B cell (primary cell): Measurements from ENCODE around the gene AUTS2. TPM values are rescaled to one million over a fixed set of nuclear protein-coding genes. Genes with fewer than 3 reads are reported as not detected.

Source experiments
- ATAC-seq: fragments of 200-7000 bp; cut with Tn5 transposase; one replicate; pipeline ENCODE4 v1.10.0; 2021; ENCODE audit warnings: low read depth, mild to moderate bottlenecking, moderate number of reproducible peaks, moderate library complexity
- CTCF ChIA-PET: fragments of 350-600 bp; sonication (Branson Sonifier 250); formaldehyde crosslinking; loops from one replicate; lab custom pipeline; 2021; ENCODE audit warnings: antibody characterized with exemption, inconsistent platforms; lab: Charles Lee
- POLR2A ChIA-PET: fragments of 350-600 bp; sonication (Branson Sonifier 250); formaldehyde crosslinking; loops from one replicate; lab custom pipeline; 2021; ENCODE audit warnings: antibody characterized with exemption; lab: Charles Lee
- DNase-seq: peaks from one replicate; pipeline ENCODE4 v3.0.0; 2013
- H2AFZ ChIP-seq: 2 replicates; pipeline ENCODE4 v1.6.1; 2012; ENCODE audit warnings: mild to moderate bottlenecking, low read depth, low read length; ENCODE audit not compliant: insufficient read depth, poor library complexity, severe bottlenecking
- H3K27ac ChIP-seq, 2 donors: 1 replicate in 1 of 2; 2 replicates in 1 of 2; pipeline ENCODE4 v1.5.1; 2012 to 2013; ENCODE audit warnings: low read length in 2 of 2, mild to moderate bottlenecking in 2 of 2, moderate library complexity in 1 of 2
- H3K27me3 ChIP-seq, 4 experiments: fragments of 200-600 bp in 1 of 4; sonication (generic) in 1 of 4; replicated peaks in 1 of 4; 1 replicate in 2 of 4; 2 replicates in 2 of 4; pipeline versions ENCODE4 v1.6.1 to v1.7.0; 2013 to 2016; ENCODE audit warnings: low read length in 3 of 4, mild to moderate bottlenecking in 2 of 4, mixed read lengths in 1 of 4, moderate library complexity in 1 of 4; ENCODE audit not compliant: insufficient read depth in 4 of 4, control insufficient read depth in 3 of 4; ENCODE audit errors: control extremely low read depth in 1 of 4
- H3K36me3 ChIP-seq, 2 experiments: replicated peaks in 1 of 2; 1 replicate in 1 of 2; 2 replicates in 1 of 2; pipeline versions ENCODE4 v1.6.1 to v1.7.1; 2013; ENCODE audit warnings: low read length in 1 of 2; ENCODE audit not compliant: insufficient read depth in 2 of 2, control insufficient read depth in 1 of 2; ENCODE audit errors: control extremely low read depth in 1 of 2, extremely low read depth in 1 of 2
- H3K4me1 ChIP-seq, 2 donors: fragments of 200-600 bp in 1 of 2; sonication (generic) in 1 of 2; 1 replicate in 1 of 2; 2 replicates in 1 of 2; pipeline versions ENCODE4 v1.5.1 to v1.6.1; 2013 to 2017; ENCODE audit warnings: low read length in 2 of 2; ENCODE audit not compliant: control insufficient read depth in 2 of 2, insufficient read depth in 2 of 2
- H3K4me2 ChIP-seq: replicated peaks from 2 replicates; pipeline ENCODE3; 2012; ENCODE audit warnings: mild to moderate bottlenecking, low read depth, low read length; ENCODE audit not compliant: poor library complexity, severe bottlenecking
- H3K4me3 ChIP-seq, 5 experiments: fragments of 200-600 bp in 1 of 5; sonication (generic) in 1 of 5; 1 replicate in 3 of 5; 2 replicates in 2 of 5; pipeline versions ENCODE4 v1.5.1 to v1.7.0; 2011 to 2016; ENCODE audit warnings: low read length in 4 of 5, mild to moderate bottlenecking in 4 of 5, low read depth in 2 of 5, control low read depth in 1 of 5, moderate library complexity in 1 of 5; ENCODE audit not compliant: insufficient read depth in 1 of 5; ENCODE audit errors: control extremely low read depth in 1 of 5, extremely low read depth in 1 of 5
- H3K79me2 ChIP-seq: fragments of 200-600 bp; sonication (generic); one replicate; pipeline ENCODE4 v1.6.0; 2016; ENCODE audit warnings: low read length; ENCODE audit not compliant: control insufficient read depth, insufficient read depth
- H3K9ac ChIP-seq: fragments of 200-600 bp; sonication (generic); 2 replicates; pipeline ENCODE4 v1.6.1; 2017; ENCODE audit warnings: mild to moderate bottlenecking, low read length, moderate library complexity
- H3K9me3 ChIP-seq, 3 donors: one replicate each; pipeline versions ENCODE4 v1.6.1 to v1.7.1; 2013; ENCODE audit warnings: low read length in 2 of 3; ENCODE audit not compliant: control insufficient read depth in 2 of 3, insufficient read depth in 1 of 3; ENCODE audit errors: control extremely low read depth in 1 of 3
- H4K20me1 ChIP-seq: 2 replicates; pipeline ENCODE4 v1.6.0; 2012; ENCODE audit warnings: mild to moderate bottlenecking, low read length; ENCODE audit not compliant: insufficient read depth, control insufficient read depth, poor library complexity, severe bottlenecking
- H3K27ac Mint-ChIP-seq: one replicate; pipeline ENCODE4 v1.8.0; 2021; ENCODE audit warnings: mixed read lengths
- H3K27me3 Mint-ChIP-seq: one replicate; pipeline ENCODE4 v1.8.0; 2021; ENCODE audit warnings: mixed read lengths
- H3K4me1 Mint-ChIP-seq: one replicate; pipeline ENCODE4 v1.8.0; 2021; ENCODE audit warnings: mixed read lengths
- H3K4me3 Mint-ChIP-seq: one replicate; pipeline ENCODE4 v1.8.0; 2021; ENCODE audit warnings: mixed read lengths
- H3K9me3 Mint-ChIP-seq: one replicate; pipeline ENCODE4 v1.8.0; 2022; ENCODE audit warnings: mixed read lengths; ENCODE audit not compliant: insufficient read depth
- CTCF ChIP-seq: fragments of 200-600 bp; IDR thresholded peaks from one replicate; pipeline ENCODE4 v1.8.0; 2022; ENCODE audit warnings: antibody characterized with exemption, mild to moderate bottlenecking
- EZH2 ChIP-seq: IDR thresholded peaks from 2 replicates; pipeline ENCODE4 v1.6.1; 2012; ENCODE audit warnings: borderline replicate concordance, low read depth, mild to moderate bottlenecking, moderate library complexity, low read length; ENCODE audit not compliant: insufficient read depth, poor library complexity, severe bottlenecking
- WGBS: methylation state at CpG from one replicate; pipeline ENCODE4 v1.1.5; 2013; ENCODE audit warnings: missing lambda C conversion rate; ENCODE audit not compliant: insufficient coverage; 5-methylcytosine and 5-hydroxymethylcytosine counted together
- intact Hi-C: fragments of 100-400 bp; cut with micrococcal nuclease; formaldehyde crosslinking; loops from one replicate; pipeline ENCODE4 v1.10.0; 2022
- polyA plus RNA-seq: library from polyadenylated mRNA; depleted of rRNA; stranded (reverse); fragments of >200 nt; gene quantifications from 2 replicates; pipeline ENCODE4 v1.2.3, GENCODE V29; 2012
- total RNA-seq, 2 donors: library from RNA; stranded (reverse); fragments of 120-200 nt in 1 of 2; gene quantifications; 1 replicate in 1 of 2; 2 replicates in 1 of 2; pipeline versions ENCODE4 v1.2.3 to v1.2.4, GENCODE V29; 2013 to 2022

The AUTS2 gene
- total and polyA plus RNA-seq, 2 donors (not counting 1 experiment from before 2014, with no cell fraction given) = 22.3 to 35.0 TPM

DNA sequence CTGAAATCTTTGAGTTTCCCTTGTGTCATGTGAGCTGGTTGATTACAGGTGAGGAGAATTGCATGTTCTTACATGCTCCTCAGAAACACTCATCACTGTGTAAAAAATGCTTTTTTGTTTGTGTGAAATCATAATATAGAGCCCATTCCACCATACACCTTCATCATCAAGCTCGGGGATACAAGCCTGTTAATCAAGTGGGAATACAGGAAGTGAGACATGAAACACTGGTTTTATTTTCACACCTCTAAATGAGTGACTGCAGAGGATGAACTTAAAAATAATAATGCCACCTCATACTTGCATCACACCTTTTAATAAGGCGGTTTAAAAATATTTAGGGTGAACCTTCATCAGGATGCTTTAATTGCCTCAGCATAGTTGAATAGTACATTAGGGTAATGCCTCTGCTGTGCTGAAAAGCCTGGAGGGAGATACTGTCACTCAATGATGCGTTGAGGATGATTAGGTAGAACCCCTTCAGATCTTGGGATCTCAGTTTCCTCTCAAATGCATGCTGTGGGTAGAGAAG, 164.6 kb downstream of the AUTS2 start:
- no peaks in the 10 kb centered on the region for H3K9me3 Mint-ChIP-seq
- H3K4me1 Mint-ChIP-seq = peaks cover 2% of the 10 kb centered on the region
- intact Hi-C loops = no loop called here
- no peak overlapping the region for H3K27ac Mint-ChIP-seq
- no peaks in the 10 kb centered on the region for H3K79me2 ChIP-seq
- no peaks in the 10 kb centered on the region for H3K4me1 ChIP-seq
- no peak for DNase-seq
- POLR2A ChIA-PET = no interaction called here
- no CpG with 5 or more reads among the region's 3 CpGs for WGBS
- CTCF ChIA-PET = no interaction called here
- H3K9me3 ChIP-seq = no peaks in the 10 kb centered on the region
- H3K4me3 Mint-ChIP-seq = no peak overlapping the region
- H3K4me2 ChIP-seq = no peak overlapping the region
- no peak overlapping the region for H3K9ac ChIP-seq
- no peak for ATAC-seq
- H3K27me3 ChIP-seq = no peaks in the 10 kb centered on the region
- no peaks in the 10 kb centered on the region for H3K36me3 ChIP-seq
- no peaks in the 10 kb centered on the region for H4K20me1 ChIP-seq
- no peak overlapping the region for H2AFZ ChIP-seq
- TF ChIP-seq EZH2 (no peak), CTCF (no peak)
- no peak overlapping the region for H3K27ac ChIP-seq
- H3K27me3 Mint-ChIP-seq = no peaks in the 10 kb centered on the region
- H3K4me3 ChIP-seq = no peak overlapping the region

DNA sequence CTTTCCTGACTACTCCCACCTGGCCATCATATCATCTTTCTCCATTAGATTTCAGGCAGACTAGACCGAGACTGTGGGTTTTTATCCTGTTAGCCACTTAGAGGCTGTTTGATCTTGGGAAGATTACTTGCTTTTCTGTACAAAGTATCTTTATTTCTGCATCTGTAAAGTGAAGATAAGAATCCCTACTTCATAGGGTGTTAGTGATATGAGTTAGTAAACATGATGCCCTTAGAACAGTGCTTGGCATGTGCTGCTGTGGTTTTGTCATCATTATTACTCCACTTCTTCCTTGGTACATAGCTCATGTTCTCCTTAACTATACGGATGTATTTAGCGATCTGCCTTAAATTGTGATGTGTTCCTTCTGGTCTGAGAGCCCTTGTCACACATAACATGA, 165.2 kb downstream of the AUTS2 start:
- Histone ChIP-seq H3K27ac (no peak overlapping the region), H3K4me2 (no peak overlapping the region), H3K79me2 (no peaks in the 10 kb centered on the region), H4K20me1 (no peaks in the 10 kb centered on the region), H3K9ac (no peak overlapping the region), H3K4me3 (no peak overlapping the region), H3K4me1 (no peaks in the 10 kb centered on the region), H2AFZ (no peak overlapping the region), H3K36me3 (no peaks in the 10 kb centered on the region), H3K9me3 (no peaks in the 10 kb centered on the region), H3K27me3 (no peaks in the 10 kb centered on the region)
- Mint-ChIP-seq H3K9me3 (no peaks in the 10 kb centered on the region), H3K27ac (no peak overlapping the region), H3K4me1 (peaks cover 2% of the 10 kb centered on the region), H3K27me3 (no peaks in the 10 kb centered on the region), H3K4me3 (no peak overlapping the region)
- TF ChIP-seq EZH2 (no peak), CTCF (no peak)
- DNase-seq (no peak), ATAC-seq (no peak)
- ChIA-PET CTCF (interaction anchor here (1.1 kb wide), 1 partner anchor 10 kb away, joined by 3 read pairs; no protein-coding TSS in a partner anchor), POLR2A (no interaction called here)
- intact Hi-C loops = no loop called here
- whole genome bisulfite sequencing = no CpG with 5 or more reads among the region's 3 CpGs
